Breast epithelium (tissue), 3 donors: ENCODE measurements around the gene PSMA3.

ENCODE experiments used
- CTCF ChIP-seq, 3 donors: fragments of 450-650 bp; IDR thresholded peaks; one replicate each; pipeline ENCODE4 v1.5.1; 2016 to 2017; ENCODE audit warnings: antibody characterized with exemption in 3 of 3, mild to moderate bottlenecking in 3 of 3, moderate library complexity in 3 of 3
- POLR2A ChIP-seq: fragments of 450-650 bp; IDR thresholded peaks from one replicate; pipeline ENCODE4 v1.6.1; 2016; ENCODE audit warnings: antibody characterized with exemption, mild to moderate bottlenecking, moderate library complexity

DNA sequence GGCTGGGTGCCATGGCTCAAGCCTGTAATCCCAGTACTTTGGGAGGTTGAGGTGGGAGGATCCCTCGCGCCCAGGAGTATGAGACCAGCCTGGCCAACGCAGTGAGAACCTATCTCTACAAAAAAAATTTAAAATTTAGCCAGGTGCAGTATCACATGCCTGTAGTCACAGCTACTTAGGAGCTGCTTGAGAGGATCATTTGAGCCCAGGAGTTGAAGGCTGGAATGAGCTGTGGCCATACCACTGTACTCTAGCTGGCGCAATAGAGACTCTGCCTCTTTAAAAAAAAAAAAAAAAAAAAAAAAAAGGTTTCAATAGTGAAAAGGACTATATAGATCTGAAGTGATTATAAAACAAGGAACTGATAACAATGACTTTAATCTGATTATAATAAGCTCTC lies 13.5 kb downstream of the PSMA3 start:
- TF ChIP-seq POLR2A = no peak
- no peak for TF ChIP-seq CTCF (IDR thresholded peaks at IDR 0.05)
